GM23338 (cell line): ENCODE data around the gene AHDC1. TPM values are rescaled to one million over a fixed set of nuclear protein-coding genes. Genes with fewer than 3 reads are reported as not detected.

Experiments
- ATAC-seq: fragments of 200-7000 bp; cut with Tn5 transposase; 3 replicates; pipeline ENCODE4 v1.9.1; 2020
- DNase-seq: peaks from one replicate; pipeline ENCODE4 v3.0.0-alpha.2; 2015; ENCODE audit warnings: low spot score
- H2AFZ ChIP-seq: fragments of 200-600 bp; sonication (generic); 2 replicates; pipeline ENCODE4 v1.8.0; 2016; ENCODE audit warnings: antibody characterized with exemption, mild to moderate bottlenecking, moderate library complexity
- H3F3A ChIP-seq: fragments of 200-600 bp; sonication (generic); replicated peaks from 2 replicates; pipeline ENCODE4 v1.8.0; 2017; ENCODE audit warnings: antibody characterized with exemption, mixed run types, low read depth
- H3K27ac ChIP-seq: fragments of 200-600 bp; sonication (generic); 2 replicates; pipeline ENCODE4 v1.6.1; 2016; ENCODE audit warnings: low read depth
- H3K27me3 ChIP-seq: fragments of 200-600 bp; sonication (generic); 2 replicates; pipeline ENCODE4 v1.8.0; 2016; ENCODE audit warnings: mild to moderate bottlenecking, mixed run types, moderate library complexity; ENCODE audit not compliant: insufficient read depth
- H3K36me3 ChIP-seq: fragments of 200-600 bp; sonication (generic); 2 replicates; pipeline ENCODE4 v1.8.0; 2016; ENCODE audit warnings: mild to moderate bottlenecking; ENCODE audit not compliant: insufficient read depth
- H3K4me1 ChIP-seq: fragments of 200-600 bp; sonication (generic); 2 replicates; pipeline ENCODE4 v1.8.0; 2016; ENCODE audit warnings: mild to moderate bottlenecking, moderate library complexity; ENCODE audit not compliant: insufficient read depth
- H3K4me2 ChIP-seq: fragments of 200-600 bp; sonication (generic); 2 replicates; pipeline ENCODE4 v1.7.1; 2017; ENCODE audit warnings: mixed run types
- H3K4me3 ChIP-seq: fragments of 200-600 bp; sonication (generic); 2 replicates; pipeline ENCODE4 v1.6.1; 2016; ENCODE audit warnings: mixed run types
- H3K79me2 ChIP-seq: fragments of 200-600 bp; sonication (generic); replicated peaks from 2 replicates; pipeline ENCODE4 v1.8.0; 2017; ENCODE audit warnings: mild to moderate bottlenecking; ENCODE audit not compliant: insufficient read depth
- H3K9me2 ChIP-seq: fragments of 200-600 bp; sonication (generic); 2 replicates; pipeline ENCODE4 v1.8.0; 2017; ENCODE audit not compliant: insufficient read depth
- H4K20me1 ChIP-seq: fragments of 200-600 bp; sonication (generic); replicated peaks from 2 replicates; pipeline ENCODE4 v1.8.0; 2017; ENCODE audit warnings: mild to moderate bottlenecking; ENCODE audit not compliant: insufficient read depth
- H3K27ac Mint-ChIP-seq: 2 replicates; pipeline ENCODE4 v1.8.0; 2020; ENCODE audit warnings: inconsistent platforms, mild to moderate bottlenecking, moderate library complexity, mixed read lengths
- H3K27me3 Mint-ChIP-seq: 3 replicates; pipeline ENCODE4 v1.8.0; 2022; ENCODE audit warnings: low read depth, mild to moderate bottlenecking, moderate library complexity, mixed read lengths, inconsistent platforms; ENCODE audit not compliant: insufficient read depth, poor library complexity
- H3K36me3 Mint-ChIP-seq: 3 replicates; pipeline ENCODE4 v1.8.0; 2021; ENCODE audit warnings: low read depth, mild to moderate bottlenecking, inconsistent platforms, moderate library complexity, mixed read lengths
- H3K4me1 Mint-ChIP-seq: 3 replicates; pipeline ENCODE4 v1.8.0; 2020; ENCODE audit warnings: mild to moderate bottlenecking, inconsistent platforms, mixed read lengths
- H3K4me3 Mint-ChIP-seq: 3 replicates; pipeline ENCODE4 v1.8.0; 2021; ENCODE audit warnings: moderate library complexity, mild to moderate bottlenecking, inconsistent platforms, mixed read lengths
- H3K9me3 Mint-ChIP-seq: 3 replicates; pipeline ENCODE4 v1.8.0; 2020; ENCODE audit warnings: moderate library complexity, mild to moderate bottlenecking, inconsistent platforms, mixed read lengths
- JUNB ChIP-seq: IDR thresholded peaks from one replicate; pipeline ENCODE4 v1.6.1; 2016; ENCODE audit warnings: antibody characterized with exemption; ENCODE audit not compliant: unreplicated experiment
- STAT1 ChIP-seq: IDR thresholded peaks from one replicate; pipeline ENCODE4 v1.6.1; 2016; ENCODE audit warnings: antibody characterized with exemption; ENCODE audit not compliant: unreplicated experiment
- polyA plus RNA-seq: library from polyadenylated mRNA; unstranded; fragments of >200 nt; fragmentation: Nextera tagmentation; extraction: Ambion mirVana; gene quantifications from 2 replicates; pipeline ENCODE4 v1.2.1, GENCODE V29; 2016
- total RNA-seq: library from RNA; depleted of rRNA; stranded (reverse); fragments of >200 nt; shearing (Covaris generic); gene quantifications from 2 replicates; pipeline ENCODE4 v1.2.3, GENCODE V29; 2014
- TF ChIP-seq, protein P1 (sequence below): fragments of 250-450 bp; sonication (Bioruptor Pico); IDR thresholded peaks from 2 replicates; pipeline ENCODE4 v1.5.0; 2020; ENCODE audit warnings: mild to moderate bottlenecking, moderate library complexity
- TF ChIP-seq, protein P2 (sequence below): IDR thresholded peaks from one replicate; pipeline ENCODE4 v1.6.1; 2018; ENCODE audit warnings: antibody characterized with exemption; ENCODE audit not compliant: unreplicated experiment
- TF ChIP-seq, protein P3 (sequence below), 2 experiments: fragments of 200-600 bp in 1 of 2; sonication (generic) in 1 of 2; conservative IDR thresholded peaks; 2 replicates each; pipeline versions ENCODE4 v1.5.1 to v1.6.1; 2016 to 2017; ENCODE audit warnings: antibody characterized with exemption in 2 of 2, low read depth in 2 of 2, mild to moderate bottlenecking in 2 of 2, moderate library complexity in 1 of 2

AHDC1 gene
- total and polyA plus RNA-seq, 2 experiments from 2014 or later = 8.3 to 22.2 TPM

DNA sequence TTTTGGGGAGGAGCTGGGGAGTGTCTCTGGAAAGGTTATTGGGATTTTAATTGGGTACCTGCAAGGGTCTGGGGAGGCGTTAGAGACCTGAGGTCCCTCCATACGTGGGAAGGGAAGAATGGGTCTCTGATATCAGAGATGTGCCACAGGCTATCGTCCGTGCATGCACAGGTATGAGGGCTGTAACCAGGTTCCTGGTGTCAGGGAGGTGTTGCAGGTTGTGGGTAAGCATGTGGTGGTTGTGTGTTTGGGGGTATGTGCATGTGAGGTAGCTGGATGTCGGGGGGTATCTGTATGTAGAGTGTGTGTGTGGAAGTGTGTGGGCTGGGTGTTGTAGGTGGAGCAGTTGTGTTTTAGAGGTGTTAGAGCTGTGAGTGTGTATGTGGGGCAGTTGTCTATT lies 8.3 kb downstream of the AHDC1 start:
- Histone ChIP-seq H3K4me1 (peaks cover 73% of the 10 kb centered on the region), H2AFZ (no peak overlapping the region), H3K4me2 (no peak overlapping the region), H3K36me3 (no peaks in the 10 kb centered on the region), H3F3A (peaks cover 3% of the 10 kb centered on the region; the same call in 1 of the 2 replicates), H3K27me3 (no peaks in the 10 kb centered on the region), H3K27ac (no peak overlapping the region), H3K79me2 (peaks cover 59% of the 10 kb centered on the region), H3K9me2 (no peaks in the 10 kb centered on the region), H3K4me3 (no peak overlapping the region), H4K20me1 (peaks cover 7% of the 10 kb centered on the region)
- no peak overlapping the region for H3K4me3 Mint-ChIP-seq
- no peak overlapping the region for H3K27ac Mint-ChIP-seq
- no peaks in the 10 kb centered on the region for H3K36me3 Mint-ChIP-seq
- peaks cover 29% of the 10 kb centered on the region for H3K4me1 Mint-ChIP-seq
- ATAC-seq = no peak
- H3K27me3 Mint-ChIP-seq = peaks cover 9% of the 10 kb centered on the region
- TF ChIP-seq, protein P1, sequence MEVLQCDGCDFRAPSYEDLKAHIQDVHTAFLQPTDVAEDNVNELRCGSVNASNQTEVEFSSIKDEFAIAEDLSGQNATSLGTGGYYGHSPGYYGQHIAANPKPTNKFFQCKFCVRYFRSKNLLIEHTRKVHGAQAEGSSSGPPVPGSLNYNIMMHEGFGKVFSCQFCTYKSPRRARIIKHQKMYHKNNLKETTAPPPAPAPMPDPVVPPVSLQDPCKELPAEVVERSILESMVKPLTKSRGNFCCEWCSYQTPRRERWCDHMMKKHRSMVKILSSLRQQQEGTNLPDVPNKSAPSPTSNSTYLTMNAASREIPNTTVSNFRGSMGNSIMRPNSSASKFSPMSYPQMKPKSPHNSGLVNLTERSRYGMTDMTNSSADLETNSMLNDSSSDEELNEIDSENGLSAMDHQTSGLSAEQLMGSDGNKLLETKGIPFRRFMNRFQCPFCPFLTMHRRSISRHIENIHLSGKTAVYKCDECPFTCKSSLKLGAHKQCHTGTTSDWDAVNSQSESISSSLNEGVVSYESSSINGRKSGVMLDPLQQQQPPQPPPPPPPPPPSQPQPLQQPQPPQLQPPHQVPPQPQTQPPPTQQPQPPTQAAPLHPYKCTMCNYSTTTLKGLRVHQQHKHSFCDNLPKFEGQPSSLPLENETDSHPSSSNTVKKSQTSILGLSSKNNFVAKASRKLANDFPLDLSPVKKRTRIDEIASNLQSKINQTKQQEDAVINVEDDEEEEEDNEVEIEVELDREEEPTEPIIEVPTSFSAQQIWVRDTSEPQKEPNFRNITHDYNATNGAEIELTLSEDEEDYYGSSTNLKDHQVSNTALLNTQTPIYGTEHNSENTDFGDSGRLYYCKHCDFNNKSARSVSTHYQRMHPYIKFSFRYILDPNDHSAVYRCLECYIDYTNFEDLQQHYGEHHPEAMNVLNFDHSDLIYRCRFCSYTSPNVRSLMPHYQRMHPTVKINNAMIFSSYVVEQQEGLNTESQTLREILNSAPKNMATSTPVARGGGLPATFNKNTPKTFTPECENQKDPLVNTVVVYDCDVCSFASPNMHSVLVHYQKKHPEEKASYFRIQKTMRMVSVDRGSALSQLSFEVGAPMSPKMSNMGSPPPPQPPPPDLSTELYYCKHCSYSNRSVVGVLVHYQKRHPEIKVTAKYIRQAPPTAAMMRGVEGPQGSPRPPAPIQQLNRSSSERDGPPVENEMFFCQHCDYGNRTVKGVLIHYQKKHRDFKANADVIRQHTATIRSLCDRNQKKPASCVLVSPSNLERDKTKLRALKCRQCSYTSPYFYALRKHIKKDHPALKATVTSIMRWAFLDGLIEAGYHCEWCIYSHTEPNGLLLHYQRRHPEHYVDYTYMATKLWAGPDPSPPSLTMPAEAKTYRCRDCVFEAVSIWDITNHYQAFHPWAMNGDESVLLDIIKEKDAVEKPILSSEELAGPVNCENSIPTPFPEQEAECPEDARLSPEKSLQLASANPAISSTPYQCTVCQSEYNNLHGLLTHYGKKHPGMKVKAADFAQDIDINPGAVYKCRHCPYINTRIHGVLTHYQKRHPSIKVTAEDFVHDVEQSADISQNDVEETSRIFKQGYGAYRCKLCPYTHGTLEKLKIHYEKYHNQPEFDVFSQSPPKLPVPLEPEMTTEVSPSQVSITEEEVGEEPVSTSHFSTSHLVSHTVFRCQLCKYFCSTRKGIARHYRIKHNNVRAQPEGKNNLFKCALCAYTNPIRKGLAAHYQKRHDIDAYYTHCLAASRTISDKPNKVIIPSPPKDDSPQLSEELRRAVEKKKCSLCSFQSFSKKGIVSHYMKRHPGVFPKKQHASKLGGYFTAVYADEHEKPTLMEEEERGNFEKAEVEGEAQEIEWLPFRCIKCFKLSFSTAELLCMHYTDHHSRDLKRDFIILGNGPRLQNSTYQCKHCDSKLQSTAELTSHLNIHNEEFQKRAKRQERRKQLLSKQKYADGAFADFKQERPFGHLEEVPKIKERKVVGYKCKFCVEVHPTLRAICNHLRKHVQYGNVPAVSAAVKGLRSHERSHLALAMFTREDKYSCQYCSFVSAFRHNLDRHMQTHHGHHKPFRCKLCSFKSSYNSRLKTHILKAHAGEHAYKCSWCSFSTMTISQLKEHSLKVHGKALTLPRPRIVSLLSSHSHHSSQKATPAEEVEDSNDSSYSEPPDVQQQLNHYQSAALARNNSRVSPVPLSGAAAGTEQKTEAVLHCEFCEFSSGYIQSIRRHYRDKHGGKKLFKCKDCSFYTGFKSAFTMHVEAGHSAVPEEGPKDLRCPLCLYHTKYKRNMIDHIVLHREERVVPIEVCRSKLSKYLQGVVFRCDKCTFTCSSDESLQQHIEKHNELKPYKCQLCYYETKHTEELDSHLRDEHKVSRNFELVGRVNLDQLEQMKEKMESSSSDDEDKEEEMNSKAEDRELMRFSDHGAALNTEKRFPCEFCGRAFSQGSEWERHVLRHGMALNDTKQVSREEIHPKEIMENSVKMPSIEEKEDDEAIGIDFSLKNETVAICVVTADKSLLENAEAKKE (CRISPR knock-in tag) = no peak
- TF ChIP-seq, protein P2, sequence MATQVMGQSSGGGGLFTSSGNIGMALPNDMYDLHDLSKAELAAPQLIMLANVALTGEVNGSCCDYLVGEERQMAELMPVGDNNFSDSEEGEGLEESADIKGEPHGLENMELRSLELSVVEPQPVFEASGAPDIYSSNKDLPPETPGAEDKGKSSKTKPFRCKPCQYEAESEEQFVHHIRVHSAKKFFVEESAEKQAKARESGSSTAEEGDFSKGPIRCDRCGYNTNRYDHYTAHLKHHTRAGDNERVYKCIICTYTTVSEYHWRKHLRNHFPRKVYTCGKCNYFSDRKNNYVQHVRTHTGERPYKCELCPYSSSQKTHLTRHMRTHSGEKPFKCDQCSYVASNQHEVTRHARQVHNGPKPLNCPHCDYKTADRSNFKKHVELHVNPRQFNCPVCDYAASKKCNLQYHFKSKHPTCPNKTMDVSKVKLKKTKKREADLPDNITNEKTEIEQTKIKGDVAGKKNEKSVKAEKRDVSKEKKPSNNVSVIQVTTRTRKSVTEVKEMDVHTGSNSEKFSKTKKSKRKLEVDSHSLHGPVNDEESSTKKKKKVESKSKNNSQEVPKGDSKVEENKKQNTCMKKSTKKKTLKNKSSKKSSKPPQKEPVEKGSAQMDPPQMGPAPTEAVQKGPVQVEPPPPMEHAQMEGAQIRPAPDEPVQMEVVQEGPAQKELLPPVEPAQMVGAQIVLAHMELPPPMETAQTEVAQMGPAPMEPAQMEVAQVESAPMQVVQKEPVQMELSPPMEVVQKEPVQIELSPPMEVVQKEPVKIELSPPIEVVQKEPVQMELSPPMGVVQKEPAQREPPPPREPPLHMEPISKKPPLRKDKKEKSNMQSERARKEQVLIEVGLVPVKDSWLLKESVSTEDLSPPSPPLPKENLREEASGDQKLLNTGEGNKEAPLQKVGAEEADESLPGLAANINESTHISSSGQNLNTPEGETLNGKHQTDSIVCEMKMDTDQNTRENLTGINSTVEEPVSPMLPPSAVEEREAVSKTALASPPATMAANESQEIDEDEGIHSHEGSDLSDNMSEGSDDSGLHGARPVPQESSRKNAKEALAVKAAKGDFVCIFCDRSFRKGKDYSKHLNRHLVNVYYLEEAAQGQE = no peak
- TF ChIP-seq, protein P3, sequence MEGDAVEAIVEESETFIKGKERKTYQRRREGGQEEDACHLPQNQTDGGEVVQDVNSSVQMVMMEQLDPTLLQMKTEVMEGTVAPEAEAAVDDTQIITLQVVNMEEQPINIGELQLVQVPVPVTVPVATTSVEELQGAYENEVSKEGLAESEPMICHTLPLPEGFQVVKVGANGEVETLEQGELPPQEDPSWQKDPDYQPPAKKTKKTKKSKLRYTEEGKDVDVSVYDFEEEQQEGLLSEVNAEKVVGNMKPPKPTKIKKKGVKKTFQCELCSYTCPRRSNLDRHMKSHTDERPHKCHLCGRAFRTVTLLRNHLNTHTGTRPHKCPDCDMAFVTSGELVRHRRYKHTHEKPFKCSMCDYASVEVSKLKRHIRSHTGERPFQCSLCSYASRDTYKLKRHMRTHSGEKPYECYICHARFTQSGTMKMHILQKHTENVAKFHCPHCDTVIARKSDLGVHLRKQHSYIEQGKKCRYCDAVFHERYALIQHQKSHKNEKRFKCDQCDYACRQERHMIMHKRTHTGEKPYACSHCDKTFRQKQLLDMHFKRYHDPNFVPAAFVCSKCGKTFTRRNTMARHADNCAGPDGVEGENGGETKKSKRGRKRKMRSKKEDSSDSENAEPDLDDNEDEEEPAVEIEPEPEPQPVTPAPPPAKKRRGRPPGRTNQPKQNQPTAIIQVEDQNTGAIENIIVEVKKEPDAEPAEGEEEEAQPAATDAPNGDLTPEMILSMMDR (conservative IDR thresholded peaks at IDR 0.05; ENCODE audit: low read depth in 2 of 2) = no peak
- TF ChIP-seq JUNB (no peak), STAT1 (no peak)
- H3K9me3 Mint-ChIP-seq = no peaks in the 10 kb centered on the region
- no peak for DNase-seq
